GM12875 (cell line): ENCODE data around the gene ZBTB16.

Source experiments
- H3K4me3 ChIP-seq: one replicate; pipeline ENCODE4 v1.5.1; 2011; ENCODE audit warnings: low read depth, low read length, control low read depth
- CTCF ChIP-seq: IDR thresholded peaks from 2 replicates; pipeline ENCODE4 v1.5.1; 2011; ENCODE audit warnings: low read depth, mild to moderate bottlenecking, control low read depth, inconsistent platforms, low read length, moderate library complexity, borderline replicate concordance; ENCODE audit not compliant: insufficient read depth

The ZBTB16 gene

DNA sequence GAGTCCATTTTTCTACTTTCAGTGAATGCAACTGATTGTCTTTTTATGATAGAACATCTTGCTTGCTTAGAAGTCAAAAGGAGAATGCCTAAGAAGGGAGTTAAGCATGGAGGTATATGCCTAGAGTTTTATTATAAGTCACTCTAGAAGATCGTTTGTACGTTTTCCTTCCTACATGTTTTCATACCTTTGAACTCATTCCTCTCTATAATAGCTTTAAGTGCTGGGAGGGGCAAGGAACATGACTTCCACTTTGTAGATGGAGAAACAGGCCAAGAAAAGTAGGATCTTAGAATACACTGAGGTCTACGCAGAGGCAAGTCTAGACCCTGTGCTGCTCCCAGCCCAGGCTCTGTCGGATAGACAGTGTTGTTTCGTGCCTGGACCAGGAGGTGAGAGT, 114.3 kb downstream of the ZBTB16 start:
- TF ChIP-seq CTCF = no peak
- H3K4me3 ChIP-seq = no peak overlapping the region

DNA sequence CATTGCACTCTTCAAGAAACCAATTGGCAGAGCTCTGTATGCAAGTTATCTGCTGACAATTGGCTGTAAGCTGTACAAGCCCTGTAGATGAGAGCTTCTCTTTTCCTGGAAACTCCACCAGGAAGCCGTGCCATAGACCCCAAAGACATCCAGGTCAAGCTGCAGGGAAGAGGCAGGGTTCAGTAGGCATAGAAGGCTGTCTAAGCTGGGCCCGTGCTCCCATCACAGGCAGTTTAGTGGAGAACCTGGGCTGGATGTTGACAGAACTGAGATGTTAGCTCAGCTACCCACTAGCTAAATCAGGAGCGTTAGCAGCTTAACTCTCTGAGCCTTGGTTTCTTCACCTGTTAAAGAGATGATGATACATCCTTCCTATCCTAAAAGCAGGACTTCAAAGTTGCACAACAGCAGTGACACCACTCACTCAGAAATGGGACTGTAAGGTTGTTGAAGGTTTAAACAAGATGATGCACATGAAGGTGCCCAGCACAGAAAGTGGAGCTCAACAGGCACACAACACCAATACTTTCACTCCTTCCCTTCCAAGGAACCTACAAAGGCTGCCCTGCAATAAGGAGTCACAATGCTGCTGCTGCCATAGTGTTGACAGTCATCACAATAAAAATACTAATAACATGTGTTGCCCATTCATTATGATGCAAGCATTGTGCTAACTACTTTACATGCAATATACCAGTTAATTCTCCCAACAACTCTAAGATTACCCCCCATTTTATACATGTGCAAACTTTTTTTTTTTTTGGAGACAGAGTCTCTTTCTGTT, 115.4 kb downstream of the ZBTB16 start:
- H3K4me3 ChIP-seq = no peak overlapping the region
- TF ChIP-seq CTCF = no peak

DNA sequence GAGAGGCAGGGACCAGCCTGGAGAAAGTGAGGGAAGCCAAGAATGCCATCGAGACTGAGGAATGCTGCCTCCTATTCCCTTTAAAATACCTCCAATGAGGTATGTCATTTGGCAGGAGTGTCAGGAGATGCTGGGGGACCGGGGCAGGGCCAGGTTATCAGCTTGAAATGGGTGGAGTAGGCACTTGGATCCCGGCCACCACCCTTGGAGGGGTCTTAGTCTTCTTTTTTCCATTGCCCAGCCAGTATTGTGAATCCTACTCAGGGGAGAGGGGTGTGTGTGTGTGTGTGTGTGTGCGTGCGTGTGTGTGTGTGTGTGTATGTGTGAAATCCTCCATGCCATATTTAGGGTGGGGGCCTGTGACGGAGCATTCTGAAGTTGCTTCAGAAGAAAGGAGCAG, 116.2 kb downstream of the ZBTB16 start:
- TF ChIP-seq CTCF = no peak
- H3K4me3 ChIP-seq = no peak overlapping the region

GRCh38 chr11:114176321-114176720, 116.8 kb downstream of the ZBTB16 start:
- no peak overlapping the region for H3K4me3 ChIP-seq
- no peak for TF ChIP-seq CTCF

- no peak for TF ChIP-seq CTCF
Measured at GRCh38 chr11:114178656-114179055, 119.1 kb downstream of the ZBTB16 start.

DNA sequence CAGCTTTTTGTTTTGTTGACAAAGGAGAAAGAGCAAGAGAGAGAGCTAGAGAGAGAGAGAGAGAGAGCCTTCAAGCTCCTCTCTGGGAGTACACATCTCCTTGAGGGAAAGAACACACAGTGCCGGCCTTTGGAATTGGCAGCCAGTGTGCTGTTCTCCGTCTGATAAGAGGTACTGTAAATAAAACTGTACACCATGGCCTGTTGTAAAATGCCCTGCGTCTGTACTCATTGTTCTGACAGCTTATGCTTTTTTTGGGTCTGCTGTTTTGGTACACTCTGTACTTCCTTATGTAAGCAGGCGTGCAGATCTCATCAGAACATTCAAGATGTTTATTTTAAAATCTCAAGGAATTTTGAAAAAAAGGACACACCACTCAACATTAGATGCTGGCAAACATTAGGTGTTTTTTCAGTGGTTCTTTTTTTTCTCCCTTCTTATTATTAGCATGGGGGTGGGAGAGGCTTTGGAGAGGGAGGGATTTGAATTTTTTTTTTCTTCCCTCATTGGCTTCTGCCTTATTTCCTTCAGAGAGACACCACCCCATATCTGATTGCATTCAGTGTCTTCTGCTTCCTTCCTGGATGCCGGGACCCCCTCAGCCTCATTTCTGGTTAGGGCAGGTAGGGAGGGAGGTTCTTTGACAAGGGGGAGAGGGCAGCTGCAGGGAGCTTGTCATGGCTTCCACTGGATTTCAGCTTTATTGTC, 119.9 kb downstream of the ZBTB16 start:
- TF ChIP-seq CTCF = no peak
- no peak overlapping the region for H3K4me3 ChIP-seq

More at GRCh38 chr11:114178656-114179055, 119.1 kb downstream of the ZBTB16 start:
- H3K4me3 ChIP-seq = no peak overlapping the region
